Stimulated activated CD4-positive, alpha-beta T cell treated with anti-CD3 and anti-CD28 coated beads, Interleukin-4, amount 100 ng/mL, for 4 hours (primary cell): ENCODE measurements around the gene TDRD10.

Experiments used
- DNase-seq, 2 experiments: peaks; one replicate each; pipeline ENCODE4 v3.0.0-alpha.2; 2020

TDRD10 gene

GRCh38 chr1:154579374-154579773 is 77.4 kb downstream of the TDRD10 start:
- DNase-seq, result no peak

- no peak for DNase-seq
Observed at GRCh38 chr1:154581766-154582165, 79.7 kb downstream of the TDRD10 start.

GRCh38 chr1:154582885-154583284 is 80.9 kb downstream of the TDRD10 start:
- DNase-seq, result no peak

- DNase-seq, result no peak
Observed at GRCh38 chr1:154583773-154584172, 81.8 kb downstream of the TDRD10 start.

DNA sequence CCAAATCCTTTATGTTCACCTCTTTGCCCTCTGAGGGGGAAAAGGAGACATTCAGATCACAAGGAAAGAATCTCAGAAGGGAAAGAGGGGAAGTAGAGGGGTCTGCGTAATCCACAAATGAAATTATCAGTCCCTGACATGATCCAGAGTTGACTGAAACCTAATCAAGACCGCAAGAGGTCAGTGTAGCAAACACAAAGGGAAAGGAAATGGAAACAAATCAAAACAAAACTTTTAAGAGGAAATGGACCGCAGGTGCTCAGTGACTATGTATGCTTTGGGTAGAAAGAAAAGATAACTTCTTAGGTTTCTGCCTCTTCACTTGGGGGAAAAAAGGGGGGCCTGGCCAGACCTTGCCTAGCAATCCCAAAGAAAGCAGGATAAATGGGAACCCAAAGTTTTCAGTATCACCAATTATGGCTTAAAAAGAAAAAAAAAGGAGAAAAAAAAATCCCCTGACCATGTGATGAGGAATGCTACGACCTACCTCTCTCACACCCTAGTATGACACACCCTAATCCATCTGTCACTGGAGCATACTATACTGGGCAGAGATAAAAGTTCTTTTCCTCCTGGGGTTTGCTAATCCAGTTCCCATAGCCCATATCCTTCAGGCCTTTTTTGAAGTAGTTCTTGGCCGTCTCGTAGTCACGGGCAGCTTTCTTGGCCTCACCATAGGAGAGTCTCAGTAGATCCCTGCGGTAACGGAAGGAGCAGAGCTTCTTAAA is 82.4 kb downstream of the TDRD10 start:
- DNase-seq, result no peak

DNA sequence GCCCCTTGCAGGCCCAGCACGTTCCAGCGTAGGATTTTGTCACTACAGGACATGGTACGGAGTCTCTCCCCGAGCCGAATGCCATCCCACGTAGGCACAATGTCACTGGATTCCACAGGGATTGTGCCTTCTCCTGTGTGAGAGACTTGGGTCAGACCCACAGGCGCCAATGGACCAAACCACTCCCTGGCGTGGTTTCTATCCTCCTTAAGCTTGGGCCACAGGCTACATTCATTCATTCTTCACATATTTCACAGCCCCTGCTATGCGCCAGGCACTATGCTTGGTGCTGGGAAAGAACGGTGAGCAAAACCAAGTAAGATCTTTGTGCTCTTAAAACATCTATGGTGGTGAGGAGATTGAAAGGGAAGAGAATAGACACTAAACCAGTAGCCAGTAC is 84.2 kb downstream of the TDRD10 start:
- DNase-seq, result no peak

GRCh38 chr1:154586641-154587040 is 84.6 kb downstream of the TDRD10 start:
- DNase-seq, result no peak

DNA sequence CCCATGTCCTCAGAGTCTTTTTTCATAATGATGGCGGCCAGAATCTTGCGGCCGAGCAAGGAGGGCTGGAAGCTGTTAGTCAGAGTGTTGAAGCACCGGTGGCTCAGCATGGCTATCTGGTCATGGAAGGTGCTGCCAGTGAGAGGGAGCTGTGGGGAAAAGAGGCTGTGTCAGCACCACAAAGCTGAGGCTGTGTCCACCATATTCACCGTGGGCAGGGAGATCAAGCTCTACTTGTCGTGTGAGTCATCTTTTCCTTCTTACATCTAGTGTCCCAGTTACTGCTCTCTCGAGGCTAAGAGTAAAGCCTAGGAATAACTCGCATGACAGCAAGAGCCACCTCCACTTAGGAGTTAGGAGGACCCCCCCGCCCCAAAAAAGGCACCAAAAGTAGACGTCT is 87.8 kb downstream of the TDRD10 start:
- DNase-seq, result no peak

- DNase-seq, result no peak
Observed at GRCh38 chr1:154590756-154591155, 88.7 kb downstream of the TDRD10 start.

DNA sequence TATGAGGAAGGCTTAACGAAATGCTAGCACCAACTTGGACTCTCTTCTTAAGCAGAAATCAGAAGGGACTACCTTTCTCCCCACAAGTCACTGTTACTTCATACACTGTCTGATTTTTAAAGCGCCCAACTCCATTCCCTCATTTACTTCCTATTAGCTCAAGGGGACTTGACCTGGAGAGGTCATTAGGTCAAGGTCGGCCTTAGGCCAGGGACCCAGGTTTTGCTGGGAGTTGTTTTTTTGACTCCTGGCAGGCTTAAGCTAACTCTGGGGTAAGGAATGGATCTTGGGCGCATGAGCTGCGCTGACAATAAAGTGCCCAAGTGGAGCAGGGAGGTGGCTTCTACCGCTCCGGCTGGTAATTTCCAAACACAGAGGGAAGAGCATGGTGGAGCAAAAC is 89.2 kb downstream of the TDRD10 start:
- no peak for DNase-seq

- no peak for DNase-seq
Observed at GRCh38 chr1:154593390-154593789, 91.4 kb downstream of the TDRD10 start.

- no peak for DNase-seq
Observed at GRCh38 chr1:154594811-154595210, 92.8 kb downstream of the TDRD10 start.

- DNase-seq, result no peak
Observed at GRCh38 chr1:154595621-154596020, 93.6 kb downstream of the TDRD10 start.
